Measurements from ENCODE around the gene AATK. TPM values are rescaled to one million over a fixed set of nuclear protein-coding genes. Genes with fewer than 3 reads are reported as not detected.
"Not testable (repeated sequence)": the region's sequence is repeated elsewhere in the genome, so short reads cannot be mapped to it uniquely, and the experiment has no call there.

AATK gene
- polyA plus RNA-seq, 1 of the 3 experiments (the other 2 are of a cell fraction), result 0.51 TPM

- ChIA-PET POLR2A (no interaction called here), CTCF (interaction anchor here (6.8 kb wide), 1 partner anchor 11 kb away, joined by 61 read pairs; no protein-coding TSS in a partner anchor)
- Histone ChIP-seq H3K9me3 (no peaks in the 10 kb centered on the region), H3K4me3 (ENCODE audit: low read depth in 2 of 2, low read length in 1 of 2) (no peak overlapping the region), H3F3A (replicated peaks; ENCODE audit: insufficient read depth) (no peaks in the 10 kb centered on the region), H3K4me2 (no peak overlapping the region), H4K20me1 (ENCODE audit: insufficient read depth) (no peaks in the 10 kb centered on the region), H3K36me3 (replicated peaks in 1 of 2; ENCODE audit: control insufficient read depth in 1 of 2, insufficient read depth in 2 of 2, low read length in 1 of 2) (no peaks in the 10 kb centered on the region), H3K79me2 (ENCODE audit: insufficient read depth) (no peaks in the 10 kb centered on the region), H2AFZ (ENCODE audit: low read depth) (no peak overlapping the region), H3K27me3 (ENCODE audit: insufficient read depth) (no peaks in the 10 kb centered on the region; the same call in 1 of the 2 replicates), H3K9me2 (no peaks in the 10 kb centered on the region), H3K9ac (no peak overlapping the region), H3K4me1 (ENCODE audit: control insufficient read depth in 1 of 2, insufficient read depth in 2 of 2, low read depth in 1 of 2, low read length in 1 of 2) (no peaks in the 10 kb centered on the region), H3K27ac (ENCODE audit: low read depth in 2 of 2, low read length in 1 of 2) (no peak overlapping the region)
- 84% methylated on average over 18 of the region's 18 CpGs for WGBS (ENCODE audit: low lambda C conversion rate)
- TF ChIP-seq JUND (IDR thresholded peaks at IDR 0.05), result no peak
- TF ChIP-seq TCF12 (IDR thresholded peaks at IDR 0.05), result no peak
- TF ChIP-seq SIN3A (IDR thresholded peaks at IDR 0.05; ENCODE audit: borderline replicate concordance, low read depth, low read length), result no peak
- TF ChIP-seq FOXM1 (IDR thresholded peaks at IDR 0.05; ENCODE audit: low read depth), result no peak
- no peak for TF ChIP-seq CHD2 (IDR thresholded peaks at IDR 0.05; ENCODE audit: low read length, partially characterized antibody)
- no peak for TF ChIP-seq EP300 (IDR thresholded peaks at IDR 0.05; ENCODE audit: borderline replicate concordance in 1 of 2, low read depth in 1 of 2, low read length in 1 of 2)
- TF ChIP-seq YY1 (IDR thresholded peaks at IDR 0.05; ENCODE audit: low read depth), result no peak
- no peak for TF ChIP-seq RCOR1 (IDR thresholded peaks at IDR 0.05; ENCODE audit: low read length)
- no peak for TF ChIP-seq RXRA (IDR thresholded peaks at IDR 0.05; ENCODE audit: borderline replicate concordance, low read depth)
- TF ChIP-seq TEAD4 (IDR thresholded peaks at IDR 0.05; ENCODE audit: borderline replicate concordance, insufficient read depth), result no peak
- TF ChIP-seq TAF1 (IDR thresholded peaks at IDR 0.05; ENCODE audit: borderline replicate concordance, low read depth, low read length), result no peak
- no peak for TF ChIP-seq POLR2AphosphoS5 (IDR thresholded peaks at IDR 0.05; ENCODE audit: low read depth, low read length)
- TF ChIP-seq MEF2A (IDR thresholded peaks at IDR 0.05; ENCODE audit: borderline replicate concordance, low read depth), result no peak
- no peak for TF ChIP-seq FOXJ3 (CRISPR knock-in tag; IDR thresholded peaks at IDR 0.05)
- no peak for TF ChIP-seq FOSL2 (IDR thresholded peaks at IDR 0.05; ENCODE audit: borderline replicate concordance, low read depth)
- TF ChIP-seq GATA2 (CRISPR knock-in tag; IDR thresholded peaks at IDR 0.05), result no peak
- no peak for TF ChIP-seq RFX5 (IDR thresholded peaks at IDR 0.05; ENCODE audit: low read length)
- DNase-seq, result no peak
Observed at GRCh38 chr17:81154961-81155360, 11.1 kb downstream of the AATK start.

DNA sequence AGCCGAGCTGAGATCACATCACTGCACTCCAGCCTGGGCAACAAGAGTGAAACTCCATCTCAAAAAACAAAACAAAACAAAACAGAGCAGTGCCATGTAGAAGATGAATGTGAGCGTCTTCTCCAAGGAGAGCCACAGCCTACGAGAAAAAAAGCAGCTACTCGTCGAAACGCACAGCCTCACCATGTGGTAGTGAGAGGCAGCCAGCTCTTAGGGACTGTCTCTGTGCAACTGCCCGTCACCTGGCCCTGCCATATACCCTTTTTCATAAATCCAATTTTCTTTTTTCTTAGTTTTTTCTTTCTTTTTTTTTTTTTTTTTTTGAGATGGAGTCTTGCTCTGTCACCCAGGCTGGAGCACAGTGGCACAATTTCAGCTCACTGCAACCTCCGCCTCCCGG lies 12.0 kb downstream of the AATK start:
- CTCF ChIA-PET, result interaction anchor here (0.8 to 6.8 kb wide), 3 partner anchors 10 to 47 kb away, joined by 3 to 61 read pairs (median 4); no protein-coding TSS in a partner anchor
- POLR2A ChIA-PET; H3K27me3 ChIP-seq (ENCODE audit: insufficient read depth): not testable (repeated sequence)

More for the DNA sequence above, 12.0 kb downstream of the AATK start:
- H3K36me3 ChIP-seq (replicated peaks in 1 of 2; ENCODE audit: control insufficient read depth in 1 of 2, insufficient read depth in 2 of 2, low read length in 1 of 2); H3F3A ChIP-seq (replicated peaks; ENCODE audit: insufficient read depth); H3K27ac ChIP-seq (ENCODE audit: low read depth in 2 of 2, low read length in 1 of 2); H3K4me3 ChIP-seq (ENCODE audit: low read depth in 2 of 2, low read length in 1 of 2); H3K4me2 ChIP-seq; H3K79me2 ChIP-seq (ENCODE audit: insufficient read depth); H3K9me3 ChIP-seq; DNase-seq; H3K9ac ChIP-seq; H2AFZ ChIP-seq (ENCODE audit: low read depth); H3K9me2 ChIP-seq; H4K20me1 ChIP-seq (ENCODE audit: insufficient read depth); H3K4me1 ChIP-seq (ENCODE audit: control insufficient read depth in 1 of 2, insufficient read depth in 2 of 2, low read depth in 1 of 2, low read length in 1 of 2): not testable (repeated sequence)
- 82% methylated on average over 9 of the region's 9 CpGs for WGBS (ENCODE audit: low lambda C conversion rate)
